Heart left ventricle (tissue), 13 donors: ENCODE data around the gene ANGPTL1.

Source experiments
- CTCF ChIP-seq, 12 donors: fragments of 200-600 bp; sonication (generic) in 4 of 12; IDR thresholded peaks; one replicate each; pipeline versions ENCODE4 v1.5.0 to v1.8.0; 2018 to 2022; ENCODE audit warnings: antibody characterized with exemption in 12 of 12, mild to moderate bottlenecking in 5 of 12
- POLR2A ChIP-seq, 2 donors: fragments of 450-650 bp; IDR thresholded peaks; one replicate each; pipeline ENCODE4 v1.6.1; 2017; ENCODE audit warnings: antibody characterized with exemption in 2 of 2, mild to moderate bottlenecking in 2 of 2, moderate library complexity in 2 of 2
- donor health status: ischemic (EF 13 %, LVEDD 7.1; RV severe dilation, severe dysfunction).
- donor health status: DM: no; HTN: yes; CAD: no.
- donor health status: DM: no; HTN: no; CAD: no.
- donor health status: ischemic (EF 25% LVEDD 6.9; RV normal size, moderate dysfunction).
- donor health status: ischemic (EF 25% LVEDD 5.7; RV mildly dilated, moderate dysfunction).
- donor health status: ischemic (EF 35%, LVEDD 5.7; RV mildly dilated, moderate dysfunction).
- donor health status: nonischemic (EF 11% LVEDD 7.7; RV severe dilation, severe dysfunction).
- donor health status: DM: yes; HTN: yes; CAD: no.
- donor health status: PGD.
- donor health status: ischemic (EF 29% LVEDD 5.4; RV normal size, mild dysfunction).
- donor health status: nonischemic (EF 23%, LVEDD 6.1; RV moderate dilation, normal function).

DNA sequence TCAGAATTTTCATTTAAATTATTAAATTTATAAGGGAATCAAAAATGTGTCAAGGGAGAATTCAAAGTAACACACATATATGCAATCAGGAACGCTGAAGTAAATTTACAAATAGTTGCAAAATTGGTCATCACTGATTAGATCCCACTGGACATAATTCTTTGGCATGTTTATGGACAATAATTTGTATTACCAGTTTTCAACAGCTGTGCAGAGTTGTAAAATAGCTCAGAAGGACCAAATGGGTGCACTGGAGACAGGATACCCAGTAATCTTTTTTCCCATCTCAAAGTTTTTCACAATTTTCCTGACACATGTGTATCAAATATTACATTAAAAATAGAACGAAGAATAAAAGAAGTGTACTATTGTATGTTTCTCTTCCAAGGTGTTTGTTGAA, 4.1 kb upstream of the ANGPTL1 start:
- TF ChIP-seq CTCF (IDR thresholded peaks at IDR 0.05): no peak
- TF ChIP-seq POLR2A (IDR thresholded peaks at IDR 0.05): no peak
